HG03432 (cell line): ENCODE results near the gene USB1.
A peak's percentile ranks its signal among the peaks of the same experiment; 100 is the strongest.

Source experiments
- ATAC-seq: cut with Tn5 transposase; IDR thresholded peaks from one replicate; pipeline ENCODE4 v1.9.1; 2021; ENCODE audit warnings: mild to moderate bottlenecking, moderate library complexity; ENCODE audit not compliant: unreplicated experiment

The USB1 gene

DNA sequence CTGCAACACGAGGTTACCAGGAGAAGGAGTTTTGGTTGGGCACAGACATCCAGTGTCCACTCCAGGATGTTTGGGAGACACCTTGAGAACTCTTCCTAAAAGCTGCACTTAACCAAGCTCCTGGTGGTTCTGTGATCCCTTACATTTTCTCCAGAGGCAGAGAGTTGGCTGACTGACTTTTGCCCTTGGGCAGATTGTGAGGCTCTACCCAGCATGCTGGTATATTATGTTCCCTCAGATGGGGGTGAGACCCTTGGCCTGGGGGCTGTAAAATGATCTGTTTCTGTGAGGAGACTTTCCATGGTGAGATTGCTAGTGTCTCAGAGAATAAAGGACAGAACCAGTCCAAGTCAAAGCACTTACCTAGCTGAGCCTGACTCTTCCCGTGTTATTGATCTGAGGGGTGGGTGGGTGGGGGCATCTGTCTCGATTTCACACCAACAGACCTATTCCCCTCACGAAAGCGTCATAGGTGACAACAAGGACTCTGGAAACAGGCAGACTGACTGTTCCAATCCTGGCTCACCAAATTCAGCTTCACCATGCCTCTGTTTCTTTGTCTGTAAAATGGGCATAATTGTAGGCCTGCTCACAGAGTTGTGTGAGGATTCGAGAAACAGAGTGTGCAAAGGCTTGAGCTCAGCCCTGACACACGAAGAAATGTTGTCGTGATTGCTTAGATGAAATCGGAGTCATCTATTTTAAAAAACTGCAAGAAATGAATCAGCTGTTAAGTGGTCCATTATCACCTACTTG is 12.2 kb downstream of the USB1 start:
- no peak for ATAC-seq

DNA sequence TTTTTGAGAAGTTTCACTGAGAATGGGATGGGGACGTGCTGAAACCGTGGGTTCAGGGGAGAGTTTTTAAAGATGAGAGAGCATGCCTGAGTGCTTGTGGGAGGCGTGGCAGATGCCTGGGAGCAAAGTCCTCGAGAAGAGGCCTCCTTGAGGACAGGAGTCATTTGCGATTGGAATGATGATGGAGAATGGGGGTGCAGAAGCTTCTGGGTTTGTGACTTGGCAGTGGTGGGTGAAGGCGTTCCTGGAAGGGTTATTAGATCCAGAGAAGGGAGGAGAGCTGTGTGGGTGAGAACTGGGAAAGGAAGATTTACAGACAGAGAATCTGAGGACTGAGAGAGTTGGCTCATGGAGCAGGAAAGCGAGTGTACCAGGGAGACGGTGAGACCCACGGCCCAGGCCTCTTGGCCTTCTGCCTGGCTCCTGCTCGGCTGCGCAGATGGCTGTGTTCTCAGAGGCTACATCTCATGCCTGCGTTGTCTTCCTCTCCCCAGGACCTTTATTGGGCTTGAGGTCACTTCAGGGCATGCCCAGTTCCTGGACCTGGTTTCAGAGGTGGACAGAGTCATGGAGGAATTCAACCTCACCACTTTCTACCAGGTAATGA is 15.7 kb downstream of the USB1 start:
- ATAC-seq = no peak

DNA sequence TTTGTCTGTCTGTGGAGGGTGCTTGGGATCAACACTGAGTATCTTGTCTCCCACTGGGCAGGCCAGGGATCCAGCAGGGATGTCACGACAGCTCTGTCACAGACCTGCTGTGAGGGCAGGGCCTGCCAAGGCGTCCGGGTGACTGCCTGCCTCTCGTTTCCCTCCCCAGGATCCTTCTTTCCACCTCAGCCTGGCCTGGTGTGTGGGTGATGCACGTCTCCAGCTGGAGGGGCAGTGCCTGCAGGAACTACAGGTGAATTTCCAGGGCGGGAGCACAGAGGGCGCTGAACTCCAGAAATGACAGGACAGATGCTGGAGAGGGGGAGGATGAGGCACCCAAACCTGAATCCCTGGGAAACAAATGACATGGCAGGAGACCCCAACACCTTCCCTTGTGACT is 17.6 kb downstream of the USB1 start:
- no peak for ATAC-seq

DNA sequence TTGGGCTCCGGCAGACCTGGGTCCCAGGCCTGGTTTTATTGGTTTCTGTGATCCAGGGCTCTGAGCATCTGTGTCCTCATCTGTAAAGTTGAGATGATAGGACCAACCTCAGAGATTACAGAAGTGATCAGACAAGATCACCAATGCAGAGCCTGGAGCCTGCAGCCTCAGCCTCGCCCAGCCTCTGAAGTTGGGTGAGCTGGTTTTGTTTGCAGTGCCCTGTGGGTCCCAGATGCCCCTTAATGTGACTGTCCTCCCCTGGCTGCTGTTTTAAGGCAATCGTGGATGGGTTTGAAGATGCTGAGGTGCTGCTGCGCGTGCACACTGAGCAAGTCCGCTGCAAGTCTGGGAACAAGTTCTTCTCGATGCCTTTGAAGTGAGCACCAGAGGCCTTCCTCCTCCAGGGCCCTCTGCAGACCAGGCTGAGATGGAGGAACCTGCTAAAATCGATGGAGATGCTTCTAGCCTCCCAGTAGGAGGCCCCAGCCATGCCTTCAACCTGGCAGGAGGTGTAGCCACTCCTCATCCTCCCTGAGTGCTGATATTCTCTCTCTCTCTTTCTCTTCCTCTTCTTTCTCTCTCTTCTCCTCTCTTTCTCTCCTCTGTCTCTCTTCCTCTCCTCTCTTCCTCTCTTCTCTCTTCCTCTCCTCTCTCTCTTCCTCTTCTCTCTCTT is 18.8 kb downstream of the USB1 start:
- ATAC-seq = no peak

DNA sequence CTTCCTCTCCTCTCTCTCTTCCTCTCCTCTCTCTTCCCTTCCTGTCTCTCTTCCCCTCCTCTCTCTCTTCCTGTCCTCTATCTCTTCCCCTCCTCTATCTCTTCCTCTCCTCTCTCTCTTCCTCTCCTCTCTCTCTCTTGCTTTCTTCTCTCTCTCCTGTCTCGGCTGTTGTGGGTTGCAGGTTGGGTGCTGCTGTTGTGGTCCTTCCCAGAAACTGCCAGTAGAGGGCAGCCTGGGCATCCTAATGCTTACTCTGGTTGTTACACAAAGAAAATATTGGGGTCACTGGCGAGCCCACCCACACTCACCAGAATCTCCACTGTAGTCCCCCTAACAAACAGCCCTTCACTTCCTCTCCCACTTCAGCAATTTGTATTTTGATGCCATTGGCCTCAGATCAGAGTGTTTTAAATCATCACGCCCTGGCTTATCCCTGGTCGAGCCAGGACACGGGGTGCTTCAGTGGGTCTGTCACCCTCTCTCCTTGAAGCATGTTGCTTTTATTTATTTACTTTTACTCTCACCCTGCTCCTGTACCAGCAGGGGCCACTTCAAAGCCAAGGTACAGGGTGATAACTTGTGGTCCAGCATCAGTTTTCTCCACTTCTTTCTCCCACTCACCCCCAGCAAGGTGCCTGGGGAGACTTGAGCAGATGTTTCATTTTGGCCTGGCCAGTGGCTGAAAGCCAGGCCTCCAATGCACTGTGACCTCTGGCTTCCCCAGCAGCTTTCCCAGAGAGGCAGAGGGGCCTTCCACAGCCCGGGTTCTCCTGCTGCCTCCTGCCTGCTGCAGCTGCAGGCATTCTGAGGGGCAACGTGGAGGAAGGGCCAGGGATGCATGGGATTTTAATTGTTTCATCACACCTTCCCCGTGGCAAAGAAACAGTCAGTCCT is 19.7 kb downstream of the USB1 start:
- ATAC-seq = no peak

DNA sequence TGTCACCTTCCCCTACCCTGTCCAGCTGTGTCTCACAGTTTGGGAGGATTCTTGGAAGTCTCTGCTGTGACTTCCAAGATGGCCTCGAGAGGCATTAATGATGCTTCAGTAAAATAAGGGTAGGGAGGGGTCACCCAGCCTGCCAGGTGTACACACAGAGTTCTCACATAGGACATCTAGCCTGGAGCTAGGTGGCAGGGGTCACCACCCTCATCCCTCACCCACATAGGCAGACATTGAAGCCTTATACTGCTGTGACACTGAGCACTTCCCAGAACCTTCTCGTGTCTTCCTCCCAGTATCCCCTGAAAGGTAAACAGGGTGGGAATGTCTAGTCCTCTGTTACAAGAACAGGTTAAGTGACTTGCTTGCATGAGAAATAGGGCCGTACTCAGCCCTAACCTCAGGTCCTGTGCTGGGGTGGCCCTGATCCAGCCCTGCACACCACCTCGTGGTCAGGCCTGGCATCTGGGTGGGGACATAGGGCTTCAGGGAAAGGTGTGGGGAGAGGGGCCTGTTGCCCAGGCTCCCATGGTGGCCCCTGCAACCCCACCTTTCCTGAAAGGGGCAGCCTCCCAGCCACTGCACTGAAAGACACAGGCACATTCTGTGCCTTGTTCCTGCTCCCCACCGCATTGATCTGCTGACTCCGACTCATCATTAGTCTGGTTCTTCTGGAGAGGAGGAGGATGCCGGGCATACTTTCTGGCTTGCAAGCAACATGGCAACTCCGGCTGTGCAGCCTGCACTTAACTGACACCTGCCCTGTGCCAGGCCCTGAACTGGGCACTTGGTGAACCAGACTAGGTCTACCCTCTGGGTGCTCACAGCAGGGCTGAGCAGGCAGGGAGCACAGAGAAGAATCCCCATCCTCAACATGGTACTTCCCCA is 20.7 kb downstream of the USB1 start:
- ATAC-seq = no peak

DNA sequence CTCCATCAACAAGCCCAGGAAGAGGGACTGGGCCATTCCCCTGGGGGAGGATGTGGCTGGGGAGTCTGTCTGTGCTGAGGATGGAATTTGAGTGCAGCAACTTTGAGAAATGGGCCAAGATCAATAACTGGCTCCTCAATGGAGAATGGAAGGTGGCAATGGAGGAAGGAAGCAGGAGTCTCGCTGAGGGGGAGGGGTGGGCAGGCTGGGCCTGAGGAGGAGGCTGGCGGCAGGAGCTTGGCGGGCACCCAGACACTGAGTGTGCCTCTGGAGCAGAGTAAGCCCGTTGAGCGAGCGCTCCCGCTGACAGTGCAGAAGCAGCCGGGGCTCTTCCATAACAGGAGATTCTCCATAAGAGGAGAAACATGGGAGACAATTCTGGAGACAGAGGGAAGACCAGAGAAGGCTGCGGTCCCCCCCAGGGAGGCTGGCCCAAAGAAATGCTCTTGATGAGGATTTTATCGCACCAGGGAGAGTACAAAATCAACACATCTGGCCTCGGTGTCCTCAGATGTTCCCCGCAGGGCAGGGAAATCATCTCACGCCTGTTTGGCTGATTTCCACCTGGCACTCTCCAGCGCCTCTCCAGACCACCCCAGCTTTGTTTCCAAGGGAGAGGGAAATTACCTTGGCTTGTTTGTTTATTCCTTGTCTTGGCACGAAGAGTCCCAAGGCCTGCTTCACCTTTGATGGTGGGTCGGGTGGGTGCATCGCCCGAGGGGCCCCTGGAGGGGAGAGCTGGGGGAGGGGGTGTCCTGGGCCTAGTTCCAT is 21.6 kb downstream of the USB1 start:
- ATAC-seq = no peak

DNA sequence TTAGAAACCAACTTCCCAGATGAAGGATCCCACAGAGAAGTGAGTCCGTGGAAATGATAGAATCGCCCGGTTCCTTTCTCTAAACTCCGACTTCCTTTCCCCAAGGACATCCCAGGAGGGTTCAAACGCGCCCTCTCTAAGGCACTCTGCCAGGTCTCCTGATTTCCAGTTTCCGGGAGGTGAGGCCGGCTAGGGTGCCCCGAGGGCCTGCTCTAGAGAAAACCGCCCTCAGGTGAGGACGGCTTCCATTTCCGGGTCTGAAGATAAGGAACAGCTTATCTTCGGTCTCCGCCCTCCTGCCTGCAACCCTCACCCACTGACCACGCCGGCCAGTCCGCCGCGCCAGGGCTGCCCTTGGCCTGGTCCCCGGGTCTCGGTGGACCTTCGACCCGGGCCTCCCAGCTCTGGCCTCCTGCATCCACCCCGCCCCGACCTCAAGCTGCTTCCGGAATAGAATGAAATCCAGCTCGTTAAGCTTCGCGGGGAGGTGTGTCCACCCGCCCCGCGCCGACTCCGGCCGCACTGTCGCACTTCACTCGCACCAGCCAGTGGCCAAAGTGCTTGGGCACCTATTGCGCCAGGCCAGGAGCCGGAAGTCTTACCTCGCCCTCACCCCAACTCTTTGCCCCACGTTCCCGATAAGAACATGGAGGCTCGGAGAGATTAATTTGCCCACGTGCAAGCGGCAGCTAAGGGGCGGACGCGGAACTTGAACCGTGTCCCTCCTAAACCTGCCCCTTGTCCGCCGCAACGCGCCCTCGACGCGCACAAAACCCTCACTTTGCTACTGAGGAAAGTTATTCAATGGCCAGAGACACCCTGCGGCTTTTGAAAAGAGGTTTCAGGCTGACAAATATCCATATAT is 23.5 kb downstream of the USB1 start:
- no peak for ATAC-seq

DNA sequence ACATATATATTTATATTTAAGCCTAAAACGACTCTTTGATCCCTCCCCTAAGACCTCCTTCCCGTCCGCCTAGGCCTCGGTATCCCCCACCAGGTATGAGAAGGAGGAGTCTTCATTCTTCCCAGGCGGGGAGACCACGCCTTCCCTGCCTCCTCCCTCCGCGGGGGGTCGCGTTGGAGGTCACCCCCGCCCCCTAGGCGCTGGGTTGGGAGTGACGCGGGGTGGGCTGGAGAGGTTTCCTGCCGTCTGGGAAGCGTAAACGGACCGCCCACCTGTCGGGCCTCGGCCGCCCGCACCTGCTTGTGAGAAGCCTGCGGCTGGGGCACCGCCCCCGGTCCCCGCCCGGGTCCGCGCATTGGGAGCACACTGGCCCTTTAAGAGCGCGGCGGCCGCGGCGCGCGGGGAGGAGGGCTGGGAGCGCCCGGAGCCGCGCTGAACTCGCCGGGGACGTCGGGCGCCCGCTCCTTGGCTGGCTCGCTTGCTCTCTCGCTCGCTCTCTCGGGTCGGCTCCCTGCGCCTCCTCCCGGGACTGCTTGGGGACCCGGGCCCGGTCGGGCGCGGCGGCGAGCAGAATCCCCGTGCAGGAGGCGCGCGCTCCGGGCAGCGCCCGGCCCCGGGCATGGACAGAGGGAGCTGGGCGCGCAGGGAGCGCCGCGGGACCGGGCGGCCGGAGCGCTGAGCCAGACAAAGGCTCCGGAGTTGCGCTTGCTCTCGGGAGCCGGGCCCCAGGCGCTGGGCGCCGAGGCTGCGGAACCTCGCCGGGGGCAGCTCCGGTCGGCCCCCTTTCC is 24.3 kb downstream of the USB1 start, which contains the start of gene MMP15:
MMP15 (plus strand) TSS at position 404 of the 788 bp plus-strand sequence. CDS start 597 bp downstream, outside the sequence.
- ATAC-seq = peak; percentile 75

DNA sequence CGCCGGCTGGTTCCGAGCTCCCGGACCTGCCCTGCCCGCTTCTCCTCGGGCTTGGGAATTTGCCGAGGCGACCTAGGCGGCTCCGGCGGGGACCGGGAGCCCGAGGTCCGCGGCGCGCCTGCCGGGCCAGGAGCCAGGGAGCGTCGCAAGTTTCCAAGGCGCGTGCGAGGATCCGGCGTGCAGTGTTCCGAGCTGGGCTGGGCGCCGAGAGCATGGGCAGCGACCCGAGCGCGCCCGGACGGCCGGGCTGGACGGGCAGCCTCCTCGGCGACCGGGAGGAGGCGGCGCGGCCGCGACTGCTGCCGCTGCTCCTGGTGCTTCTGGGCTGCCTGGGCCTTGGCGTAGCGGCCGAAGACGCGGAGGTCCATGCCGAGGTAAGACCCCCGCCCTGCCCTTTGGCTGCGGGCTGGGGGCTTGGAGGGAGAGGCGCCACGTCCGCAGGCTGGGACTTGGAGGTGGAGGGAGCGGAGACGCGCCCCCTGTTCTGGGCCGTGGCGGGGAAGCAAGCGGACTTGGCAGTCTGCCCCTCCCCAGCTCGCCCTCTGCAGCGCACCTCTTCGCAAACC is 25.0 kb downstream of the USB1 start:
- ATAC-seq = peak; percentile 16

DNA sequence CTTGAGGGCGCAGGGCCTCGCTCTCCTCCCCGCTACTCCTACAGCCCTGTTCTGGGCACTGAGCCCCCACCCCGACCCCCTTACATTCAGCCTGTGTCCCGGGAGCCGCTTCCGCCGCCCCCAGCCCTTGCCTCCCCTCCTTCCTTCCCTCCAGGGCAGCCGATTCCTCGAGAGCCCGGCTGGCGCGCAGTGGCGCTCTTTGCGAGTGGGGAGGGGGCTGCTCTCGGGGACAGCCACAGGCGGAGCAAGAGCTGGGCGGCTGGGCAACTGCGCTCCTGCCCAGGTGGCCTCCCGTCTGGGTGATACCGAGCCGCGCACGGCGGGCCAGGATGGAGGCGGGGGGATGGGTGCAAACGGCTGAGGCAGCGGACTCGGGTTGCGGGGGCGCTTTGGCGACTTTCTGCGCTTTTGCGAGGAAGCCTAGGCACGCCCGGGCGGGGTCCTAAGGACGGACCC is 25.5 kb downstream of the USB1 start:
- ATAC-seq = no peak

DNA sequence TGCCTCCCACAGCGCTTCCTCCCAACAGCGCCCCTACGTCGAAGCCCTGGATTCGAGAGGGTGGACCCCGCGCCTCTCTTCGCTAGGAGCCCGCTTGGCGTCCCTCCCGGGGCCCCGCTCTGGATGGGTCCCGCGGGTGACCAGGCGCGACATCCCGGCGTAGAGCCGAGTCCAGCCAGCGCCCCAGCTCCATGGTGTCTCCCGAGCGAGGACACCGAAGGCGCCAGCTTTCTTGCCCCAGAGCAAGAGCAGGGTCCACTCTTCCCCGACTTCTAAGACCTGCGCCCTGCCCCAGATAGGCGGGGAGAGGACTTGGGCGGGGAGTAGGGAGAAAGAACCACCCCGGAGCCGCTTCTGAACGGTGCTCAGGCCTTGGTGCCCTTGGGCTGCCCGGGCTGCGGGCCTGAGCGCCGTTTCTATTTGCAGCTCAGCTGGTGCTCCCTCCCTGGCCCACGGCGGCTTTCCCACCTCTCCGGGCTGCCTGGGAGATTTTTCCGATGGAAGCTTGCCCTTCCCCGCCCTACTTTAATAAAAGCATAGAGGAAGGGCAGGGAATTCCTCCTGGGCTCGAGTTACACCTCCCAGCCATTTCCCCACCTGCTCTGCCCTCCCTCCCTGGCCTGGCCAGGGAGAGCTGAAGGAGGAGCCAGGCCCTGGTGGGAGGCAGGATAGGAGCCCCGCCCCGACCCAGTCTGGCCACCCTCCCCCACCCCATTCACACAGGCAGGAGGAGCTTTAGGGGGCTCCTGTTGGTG is 26.1 kb downstream of the USB1 start:
- ATAC-seq = no peak

DNA sequence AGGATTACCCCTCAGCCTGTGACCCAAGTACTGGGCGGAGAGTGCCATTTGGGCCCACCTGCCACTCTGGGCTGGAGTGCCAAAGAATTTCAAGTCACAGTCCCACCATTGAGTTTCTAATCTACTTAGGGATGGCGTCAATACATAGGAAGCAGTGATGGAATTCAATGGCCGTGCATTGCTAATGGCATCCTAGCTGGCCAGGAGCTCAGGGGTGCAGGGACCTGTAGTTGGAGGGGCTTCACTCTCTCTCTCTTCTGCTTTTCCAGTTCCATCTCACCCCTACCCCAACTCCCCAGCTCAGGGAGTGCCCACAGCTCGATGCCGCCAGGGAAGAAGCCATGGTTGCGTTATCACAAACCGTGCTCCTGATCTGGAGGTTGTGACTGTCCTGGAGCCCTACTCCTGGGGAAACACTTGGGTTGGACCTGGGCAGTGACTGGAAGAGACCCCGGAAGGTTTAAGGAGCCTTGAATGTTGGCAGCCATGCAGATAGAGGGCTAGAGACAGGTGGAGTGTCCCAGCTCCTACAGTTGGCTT is 26.8 kb downstream of the USB1 start:
- no peak for ATAC-seq

DNA sequence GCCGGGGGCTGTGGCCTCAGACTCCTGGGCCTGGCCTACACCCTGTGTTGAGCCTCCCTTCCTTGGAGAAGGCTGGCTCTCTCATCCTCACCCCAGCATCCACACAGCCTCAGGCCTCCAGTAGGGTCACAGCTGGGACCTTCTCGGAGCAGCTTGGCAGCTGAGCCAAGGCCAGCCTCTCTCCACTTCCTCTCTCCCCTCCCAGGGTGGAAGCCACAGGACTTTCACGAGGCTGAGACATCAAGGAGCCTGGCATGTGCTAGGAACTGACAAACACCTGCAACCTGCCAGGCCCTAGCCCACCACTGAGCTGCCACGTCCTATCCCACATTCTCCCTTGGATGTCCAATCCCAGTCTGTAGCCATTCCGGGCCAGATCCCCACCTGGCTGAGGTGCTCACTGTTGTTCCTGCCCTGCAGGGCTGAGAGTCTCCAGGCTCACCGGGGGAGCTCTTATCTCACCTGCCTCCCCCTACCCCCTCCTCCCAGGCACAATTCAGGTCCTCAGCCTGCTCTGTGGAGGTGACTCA is 27.4 kb downstream of the USB1 start:
- no peak for ATAC-seq

DNA sequence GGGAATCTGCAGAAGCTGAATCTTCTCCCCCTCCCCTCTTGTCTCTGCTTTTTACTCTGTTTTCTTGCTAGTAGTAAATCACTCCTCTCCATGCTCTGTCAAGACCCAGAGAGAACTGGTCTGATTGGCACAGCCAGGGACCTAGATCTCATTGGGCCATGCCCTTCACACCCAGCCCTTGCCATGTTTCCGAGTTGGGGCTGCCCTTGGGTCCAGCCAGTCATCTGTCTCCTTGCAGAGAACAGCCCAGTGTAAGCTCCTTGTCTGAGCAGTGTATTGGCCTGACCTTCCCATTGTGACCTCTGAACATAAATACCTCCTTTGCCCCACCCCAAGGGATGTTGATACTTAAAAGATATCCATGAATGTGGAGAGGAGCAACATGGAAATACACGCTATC is 28.2 kb downstream of the USB1 start:
- no peak for ATAC-seq
